Glomerular visceral epithelial cell (primary cell): ENCODE results near the gene PIAS1.
"Not testable (repeated sequence)": the region's sequence is repeated elsewhere in the genome, so short reads cannot be mapped to it uniquely, and the experiment has no call there.

ENCODE experiments used
- DNase-seq: peaks from one replicate; pipeline ENCODE4 v3.0.0-alpha.2; 2016; ENCODE audit errors: extremely low spot score

Gene PIAS1

DNA sequence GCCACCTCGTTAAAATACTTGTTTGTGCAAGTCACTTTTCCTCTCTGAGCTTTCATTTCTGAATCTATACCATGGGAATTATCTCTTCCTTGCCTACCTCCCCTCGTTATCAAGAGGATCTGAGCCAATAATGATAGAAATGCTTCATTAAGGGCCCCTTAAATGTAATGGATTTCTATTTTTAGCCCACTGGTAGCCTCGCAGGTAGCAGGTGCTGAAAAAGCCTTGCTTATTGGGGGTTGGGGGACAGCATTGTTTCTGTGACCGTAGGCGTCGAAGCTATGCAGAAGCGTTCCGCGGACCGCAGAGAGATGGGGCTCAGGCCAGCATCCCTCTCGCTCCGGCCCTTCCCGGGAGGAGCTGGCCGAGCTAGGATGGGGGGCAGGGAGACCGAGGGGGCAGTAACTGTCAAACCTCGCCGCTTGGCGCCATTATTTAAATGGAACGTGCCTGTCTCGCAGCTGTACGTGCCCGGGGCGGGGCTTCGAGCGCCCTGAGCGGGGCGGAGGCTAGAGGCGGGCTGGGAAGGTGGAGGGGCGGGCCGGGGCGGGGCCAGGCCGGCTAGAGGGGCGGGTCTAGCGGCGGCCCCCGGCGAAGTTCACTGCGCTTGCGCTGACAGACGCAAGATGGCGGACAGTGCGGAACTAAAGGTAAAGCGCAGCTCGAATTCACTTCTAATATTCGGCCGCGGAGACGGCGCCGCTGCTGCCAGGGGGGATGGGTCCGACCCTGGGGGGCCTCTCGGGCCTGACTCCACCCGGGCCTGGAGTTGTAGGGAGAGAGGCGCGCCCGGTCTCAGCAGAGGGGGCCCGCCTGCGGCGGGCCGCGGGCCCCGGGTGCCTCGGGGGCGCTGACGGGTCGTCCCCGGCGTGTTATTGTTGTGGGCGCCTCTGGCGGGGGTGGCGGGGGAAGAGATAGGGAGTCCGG is at the start of gene PIAS1:
TSS of gene PIAS1 (plus strand) at position 615 of the 927 bp plus-strand sequence. CDS start at position 627, 12 bp downstream.
- peak; percentile 95 for DNase-seq

DNA sequence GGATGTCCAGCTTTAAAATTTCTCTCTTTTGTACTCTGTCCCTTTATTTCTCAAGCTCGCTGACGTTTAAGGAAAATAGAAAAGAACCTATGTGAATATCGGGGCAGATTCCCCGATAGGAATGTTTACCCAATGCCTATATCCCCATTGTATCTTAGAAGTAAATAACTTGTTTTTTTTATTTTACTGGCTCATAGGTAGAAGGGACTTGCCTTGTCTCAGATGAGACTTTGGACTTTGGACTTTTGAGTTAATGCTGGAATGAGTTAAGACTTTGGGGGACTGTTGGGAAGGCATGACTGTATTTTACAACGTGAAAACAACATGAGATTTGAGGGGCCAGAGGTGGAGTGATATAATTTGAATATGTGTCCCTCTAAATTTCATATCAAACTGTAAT is 46.5 kb upstream of the PIAS1 start:
- not testable (repeated sequence) for DNase-seq

DNA sequence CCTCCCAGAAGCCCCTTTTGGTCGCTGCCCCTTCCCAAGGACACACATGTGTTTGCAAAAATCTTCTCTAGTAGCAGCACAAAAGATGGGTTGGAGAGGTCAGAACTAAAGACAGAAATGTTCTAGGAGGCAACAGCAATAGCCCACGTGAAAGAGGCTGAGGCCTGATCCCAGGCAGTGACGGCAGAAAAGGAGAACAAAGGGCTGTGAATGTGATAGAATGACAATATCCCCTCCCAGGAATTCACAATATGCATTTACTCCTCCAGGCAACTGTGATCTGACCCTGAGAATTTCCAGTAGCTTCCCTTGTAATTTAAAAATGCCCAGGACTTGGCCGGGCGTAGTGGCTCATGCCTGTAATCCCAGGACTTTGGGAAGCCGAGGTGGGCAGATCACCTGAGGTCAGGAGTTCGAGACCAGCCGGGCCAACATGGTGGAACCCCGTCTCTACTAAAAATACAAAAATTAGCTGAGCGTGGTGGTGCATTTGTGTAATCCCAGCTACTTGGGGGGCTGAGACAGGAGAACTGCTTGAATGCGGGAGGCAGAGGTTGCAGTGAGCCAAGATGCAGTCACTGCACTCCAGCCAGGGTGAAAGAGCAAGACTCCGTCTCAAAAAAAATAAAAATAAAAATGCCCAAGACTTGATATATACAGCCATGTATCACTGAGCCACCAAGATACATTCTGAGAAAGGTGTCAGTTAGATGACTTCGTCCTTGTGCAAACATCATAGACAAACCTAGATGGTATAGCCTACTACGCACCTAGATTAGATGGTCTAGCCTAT is 43.6 kb upstream of the PIAS1 start:
- no peak for DNase-seq

DNA sequence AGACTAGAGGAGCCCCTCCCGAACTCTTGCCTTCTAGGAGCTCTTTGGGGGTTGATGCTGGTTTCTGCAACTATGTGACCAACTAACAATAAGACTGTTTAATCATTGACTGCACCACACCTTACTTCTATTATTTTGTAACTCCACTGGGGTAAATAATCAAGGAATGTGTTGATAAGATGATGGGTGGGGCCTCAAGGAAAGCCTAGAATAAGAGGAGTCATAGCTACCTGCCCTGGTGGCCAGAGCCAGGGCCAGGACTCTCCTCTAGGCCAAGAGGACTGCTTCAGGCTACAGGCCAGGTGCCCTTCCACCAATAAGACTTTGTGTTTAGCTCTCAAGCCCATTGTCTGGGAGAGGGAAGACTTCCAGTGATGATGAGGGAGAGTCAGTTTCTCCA is 41.2 kb upstream of the PIAS1 start:
- no peak for DNase-seq

DNA sequence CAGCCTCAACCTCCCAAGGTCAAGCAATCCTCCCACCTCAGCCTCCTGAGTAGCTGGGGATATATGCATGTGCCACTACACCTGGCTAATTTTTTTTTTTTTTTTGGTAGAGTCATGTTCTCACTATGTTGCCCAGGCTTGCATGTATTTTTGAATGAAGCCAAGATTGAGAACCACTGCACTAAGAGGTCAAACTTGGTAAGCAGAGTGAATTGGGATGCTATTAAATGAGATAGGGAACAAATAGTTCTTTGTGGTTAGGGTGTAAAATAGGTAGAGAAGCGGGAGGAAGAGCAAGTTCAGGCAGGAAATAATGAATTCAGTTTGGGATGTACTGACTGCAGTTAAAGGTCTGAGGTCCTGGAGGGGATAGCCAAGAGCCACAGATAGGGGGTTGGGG is 39.9 kb upstream of the PIAS1 start:
- DNase-seq: no peak

DNA sequence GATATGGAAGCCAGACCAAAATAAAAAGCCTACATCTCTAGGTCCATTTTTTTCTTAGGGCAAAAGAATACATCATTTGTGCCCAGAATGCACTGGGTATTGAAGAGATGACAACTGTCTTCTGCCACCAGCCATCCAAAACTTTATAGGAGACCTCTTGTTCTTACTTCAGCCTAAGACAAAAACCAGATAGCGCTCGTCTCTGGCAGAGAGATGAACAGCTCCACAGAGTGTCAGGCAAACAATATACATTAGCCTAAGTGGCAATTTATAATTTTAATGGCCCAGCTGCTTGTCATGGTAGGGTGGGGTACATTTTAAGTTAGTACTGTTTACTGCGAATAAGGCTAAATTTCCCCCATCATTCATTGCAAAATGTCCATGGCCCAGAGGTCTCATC is 38.9 kb upstream of the PIAS1 start:
- no peak for DNase-seq

DNA sequence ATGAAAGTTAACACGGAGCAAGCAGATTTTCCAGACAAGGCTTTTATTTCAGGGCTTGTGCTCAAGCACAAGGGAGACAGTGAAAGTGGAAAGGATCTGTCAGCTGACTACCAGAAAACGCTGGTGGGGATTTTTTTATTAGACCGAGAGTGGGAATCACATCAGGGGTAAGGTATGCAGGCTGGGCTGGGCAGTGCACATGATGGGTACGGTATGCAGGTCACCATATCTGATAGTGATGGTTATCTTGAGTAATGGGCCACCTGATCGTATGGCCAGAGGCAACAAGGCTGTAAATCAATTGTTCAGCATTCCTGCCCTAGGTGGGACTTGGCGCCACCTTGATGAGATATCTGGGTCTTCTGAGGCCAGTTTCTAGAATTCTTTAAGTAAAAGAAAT is 36.9 kb upstream of the PIAS1 start:
- DNase-seq: no peak

DNA sequence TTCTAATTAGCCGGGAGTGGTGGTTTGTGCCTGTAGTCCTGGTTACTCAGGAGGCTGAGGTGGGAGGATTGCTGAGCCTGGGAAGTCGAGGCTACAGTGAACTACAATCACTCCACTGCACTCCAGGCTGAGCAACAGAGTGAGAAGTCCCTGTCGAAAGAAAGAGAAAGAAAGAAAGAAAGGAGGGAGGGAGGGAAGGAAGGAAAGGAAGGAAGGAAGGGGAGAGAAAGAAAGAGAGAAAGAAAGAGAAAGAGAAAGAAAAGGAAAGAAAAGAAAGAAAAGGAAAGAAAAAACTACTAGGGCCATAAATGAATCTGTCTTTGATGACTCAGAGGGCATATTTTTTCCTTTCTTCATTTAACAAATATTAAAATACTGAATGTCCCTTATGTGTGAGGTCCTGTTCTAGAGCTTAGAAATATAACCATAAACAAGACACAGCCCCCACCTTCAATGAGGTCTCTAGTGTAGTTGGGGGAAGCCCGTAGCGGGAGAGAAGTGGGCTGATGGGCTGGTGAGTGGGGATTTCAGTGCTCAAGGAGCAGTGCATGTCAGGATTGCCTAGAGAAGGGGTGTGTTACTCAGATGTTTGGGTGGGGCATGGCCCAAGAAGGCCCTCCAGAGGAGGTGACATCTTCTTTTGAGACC is 35.2 kb upstream of the PIAS1 start:
- DNase-seq: no peak

DNA sequence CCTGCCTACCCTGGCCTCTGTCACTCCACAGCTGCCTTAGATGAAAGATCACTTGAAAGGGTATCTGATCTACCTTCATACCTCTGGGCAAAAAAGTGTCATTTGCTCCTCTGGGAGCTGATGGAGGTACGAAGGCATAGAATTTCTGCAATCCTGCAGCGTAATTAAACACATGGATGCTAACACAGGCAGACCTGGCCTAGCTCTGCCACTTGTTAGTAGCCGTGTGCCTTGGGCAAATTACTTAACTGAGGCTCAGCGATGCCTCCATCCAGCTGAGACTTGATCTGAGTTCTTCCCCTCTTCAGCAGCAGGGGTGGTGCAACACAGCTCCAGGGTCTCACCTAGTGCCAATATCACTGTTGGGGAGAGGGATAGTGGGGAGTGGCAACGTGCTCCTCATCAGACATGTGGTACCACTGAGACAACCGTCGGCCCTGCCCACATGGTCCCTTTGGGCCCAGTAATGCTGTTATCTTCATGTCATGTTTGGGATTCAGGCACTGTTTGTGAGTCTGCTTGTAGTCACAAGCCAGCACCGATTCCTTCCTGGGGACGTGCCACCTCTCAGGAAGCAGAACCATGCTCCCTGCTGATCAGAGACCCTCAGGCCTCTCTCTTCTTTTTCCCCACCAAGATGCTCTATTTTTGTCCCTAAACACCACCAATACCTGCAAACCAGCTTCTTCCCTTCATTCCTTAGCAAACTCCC is 34.1 kb upstream of the PIAS1 start:
- no peak for DNase-seq

DNA sequence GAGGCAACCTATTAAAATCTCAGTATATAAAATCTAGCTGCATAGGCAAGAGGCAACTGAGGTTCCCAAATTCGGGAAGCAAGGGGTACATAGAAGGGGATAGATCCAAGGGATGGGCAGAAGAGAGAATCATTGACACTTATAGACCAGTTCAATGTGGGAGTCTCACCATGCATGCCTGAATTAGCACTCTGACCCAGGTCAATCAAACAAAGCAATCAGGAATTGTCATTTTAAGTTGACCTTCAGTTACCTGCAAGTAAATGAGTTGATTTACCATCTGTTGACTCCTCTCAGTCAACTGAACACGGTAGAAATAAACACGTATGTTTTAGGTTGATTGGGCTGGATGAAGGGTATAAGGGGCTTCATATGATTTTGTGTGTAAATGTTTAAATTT is 33.4 kb upstream of the PIAS1 start:
- DNase-seq: no peak

DNA sequence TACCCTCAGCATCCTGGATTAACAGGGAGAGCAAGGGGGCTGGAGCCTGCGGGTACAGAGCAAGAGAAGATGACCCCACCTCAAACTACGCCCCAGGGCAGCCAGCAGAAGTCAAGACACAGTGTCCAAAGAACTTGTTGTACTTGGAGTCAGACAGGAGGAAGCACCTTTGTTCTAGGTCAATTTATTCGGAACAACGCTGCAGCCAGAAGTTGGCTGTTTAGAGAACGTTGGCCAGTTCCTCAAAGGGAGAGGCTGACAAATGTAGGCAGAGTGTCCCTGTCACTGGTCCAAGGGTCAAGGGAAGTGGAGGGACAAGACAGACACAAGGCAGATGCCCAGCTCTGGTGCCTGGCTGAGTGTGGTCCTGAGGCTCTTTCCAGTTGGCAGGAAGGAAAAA is 32.1 kb upstream of the PIAS1 start:
- DNase-seq: no peak

DNA sequence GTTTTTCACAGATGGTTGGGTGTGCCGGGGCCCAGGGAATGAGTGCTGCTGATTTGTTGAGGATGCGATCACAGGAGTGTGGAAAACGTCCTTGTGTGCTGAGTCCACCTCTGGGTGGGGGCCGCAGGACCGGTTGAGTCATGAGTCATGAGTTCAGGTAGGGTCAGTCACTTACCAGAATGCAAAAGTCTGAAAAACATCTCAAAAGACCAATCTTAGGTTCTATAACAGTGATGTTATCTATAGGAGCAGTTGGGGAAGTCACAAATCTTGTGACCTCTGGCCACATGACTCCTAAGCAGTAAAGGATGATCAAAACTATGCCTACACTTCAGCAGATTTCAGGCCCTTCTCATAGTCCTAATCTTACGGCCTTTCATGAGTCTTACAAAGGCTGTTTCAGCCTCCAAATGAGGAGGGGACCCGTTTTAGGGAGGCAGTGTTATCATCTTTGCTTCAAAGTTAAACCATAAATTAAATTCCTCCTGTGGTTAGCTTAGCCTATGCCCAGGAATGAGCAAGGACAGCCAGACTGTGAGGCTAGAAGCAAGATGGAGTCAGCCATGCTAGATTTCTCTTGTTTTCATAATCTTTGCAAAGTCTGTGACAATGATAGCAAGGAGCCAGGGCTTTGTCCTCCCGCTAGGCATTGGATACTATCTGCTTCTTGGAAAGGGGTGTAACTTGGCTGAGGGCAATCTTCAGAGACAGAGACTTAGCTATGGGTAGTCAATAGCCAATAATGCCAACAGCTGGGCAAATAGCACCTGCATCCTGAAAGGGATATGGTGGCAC is 30.6 kb upstream of the PIAS1 start:
- DNase-seq: no peak

DNA sequence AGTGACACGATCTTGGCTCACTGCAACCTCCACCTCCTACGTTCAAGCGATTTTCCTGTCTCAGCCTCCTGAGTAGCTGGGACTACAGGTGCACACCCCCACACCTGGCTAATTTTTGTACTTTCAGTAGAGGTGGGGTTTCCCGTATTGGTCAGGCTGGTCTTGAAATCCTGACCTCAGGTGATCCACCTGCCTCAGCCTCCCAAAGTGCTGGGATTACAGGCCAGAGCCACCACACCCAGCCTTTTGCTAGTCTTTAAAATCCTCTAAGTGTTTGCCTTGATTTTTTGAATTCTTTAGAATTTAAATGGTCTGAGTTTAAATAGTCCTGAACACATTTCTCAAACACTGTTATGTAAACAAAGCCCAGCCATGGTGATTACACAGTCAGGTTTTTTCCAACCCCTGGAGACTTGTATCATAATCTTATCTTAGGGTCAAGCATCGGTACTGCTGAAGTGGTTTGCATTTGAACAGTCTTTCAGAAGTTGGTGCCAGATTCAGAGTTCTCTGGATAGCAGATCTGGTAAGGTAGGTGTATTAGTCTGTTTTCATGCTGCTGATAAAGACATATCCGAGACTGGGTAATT is 28.2 kb upstream of the PIAS1 start:
- DNase-seq: no peak

DNA sequence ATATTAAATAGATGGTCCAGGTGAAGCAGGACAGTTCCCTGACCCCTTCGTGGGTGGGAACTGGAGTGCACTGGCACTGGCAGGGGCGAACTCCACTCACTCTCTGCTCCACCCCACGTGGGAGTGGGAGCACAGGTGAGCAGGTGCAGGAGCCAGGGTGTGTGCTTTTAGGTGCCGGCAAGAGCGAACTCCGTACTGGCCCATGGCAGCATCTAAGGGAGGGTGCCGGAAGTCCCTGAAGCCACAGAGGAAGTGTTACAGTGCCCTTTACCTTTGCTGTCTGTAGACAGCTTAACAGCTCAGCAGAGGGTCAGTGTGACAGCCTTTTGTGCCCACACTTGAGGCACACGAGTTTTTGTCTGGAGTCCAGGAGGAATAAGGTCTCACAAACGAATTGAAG is 26.7 kb upstream of the PIAS1 start:
- no peak for DNase-seq

DNA sequence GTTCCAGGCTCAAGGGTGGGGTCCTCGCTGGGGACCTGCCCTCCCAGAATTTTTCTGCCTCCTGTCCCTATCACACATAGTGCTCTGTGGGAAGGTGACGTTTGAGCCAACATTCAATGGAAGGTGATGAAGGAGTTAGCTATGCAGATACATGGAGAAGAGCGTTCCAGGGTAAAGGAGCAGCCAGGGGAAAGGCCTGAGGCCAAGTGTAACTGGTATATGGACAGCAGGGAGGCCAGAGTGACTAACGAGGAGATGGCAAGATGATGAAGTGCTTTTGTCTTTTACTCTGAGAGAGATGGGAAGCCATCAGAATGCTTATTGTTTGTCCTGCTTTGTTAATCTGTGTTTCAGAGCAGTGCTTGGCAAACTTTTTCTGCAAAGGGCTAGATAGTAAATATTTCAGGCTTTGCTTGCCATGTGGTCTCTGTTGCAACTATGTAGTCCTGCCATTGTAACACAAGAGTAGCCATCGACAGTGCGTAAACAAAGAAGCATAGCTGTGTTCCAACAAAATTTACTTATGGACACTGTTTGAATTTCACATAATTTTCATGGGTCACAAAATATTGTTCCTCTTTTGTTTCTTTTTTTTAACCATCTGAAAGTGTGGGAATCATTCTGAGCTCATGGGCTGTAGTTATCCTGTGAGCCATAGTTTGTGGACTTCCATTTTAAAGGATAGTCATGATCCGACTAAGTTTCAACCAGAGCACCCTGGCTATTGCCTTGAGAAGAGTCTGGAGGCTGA is 25.8 kb upstream of the PIAS1 start:
- no peak for DNase-seq

DNA sequence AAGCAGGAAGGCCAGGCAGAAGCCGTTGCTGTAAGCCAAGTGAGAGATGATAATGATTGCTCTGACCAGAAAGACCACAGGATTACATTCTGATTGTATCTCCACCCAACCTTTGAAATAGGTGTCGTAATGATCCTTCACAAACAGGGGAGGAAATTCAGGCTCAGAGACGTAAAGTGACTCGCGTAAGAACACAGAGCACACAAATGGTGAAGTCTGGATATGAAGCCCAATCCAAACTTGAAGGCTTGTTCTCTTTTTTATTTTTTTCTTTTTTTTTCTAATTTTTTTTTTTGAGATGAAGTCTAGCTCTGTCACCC is 25.3 kb upstream of the PIAS1 start:
- DNase-seq: no peak

DNA sequence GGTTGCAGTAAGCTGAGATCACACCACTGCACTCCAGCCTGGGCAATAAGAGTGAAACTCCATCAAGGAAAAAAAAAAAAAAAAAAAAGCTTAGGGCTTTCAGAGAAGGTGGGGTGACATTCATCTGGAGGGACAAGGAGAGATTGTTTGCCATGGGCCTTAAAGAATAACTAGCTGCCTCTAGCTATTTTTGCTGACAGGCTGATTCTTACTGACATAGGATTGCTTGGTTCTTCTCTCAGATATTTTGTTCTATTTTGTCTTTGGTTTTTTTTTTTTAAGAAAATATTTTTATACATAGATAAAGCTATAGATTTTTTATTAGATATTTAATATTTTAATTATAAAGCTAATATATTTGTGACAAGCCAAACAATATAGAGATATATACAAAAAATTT is 24.2 kb upstream of the PIAS1 start:
- no peak for DNase-seq

DNA sequence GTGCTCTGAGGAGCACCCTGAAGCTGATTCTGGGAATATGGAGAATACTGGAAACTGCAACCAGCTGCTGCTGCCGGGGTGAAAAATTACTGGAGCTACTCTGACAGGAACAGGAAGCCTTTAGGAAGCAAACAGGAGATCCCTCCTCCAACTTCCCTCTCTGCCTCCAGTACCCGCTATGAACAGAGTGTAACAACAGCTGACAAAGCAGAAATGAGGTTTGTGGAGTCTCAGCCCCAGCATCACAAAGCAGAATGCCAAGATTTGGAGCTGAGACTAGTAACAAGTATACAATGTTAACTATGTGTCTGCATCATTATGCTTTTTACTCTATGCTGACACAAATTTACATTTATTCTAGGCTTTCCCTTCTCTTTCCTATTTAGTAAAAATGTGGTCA is 22.7 kb upstream of the PIAS1 start:
- no peak for DNase-seq

DNA sequence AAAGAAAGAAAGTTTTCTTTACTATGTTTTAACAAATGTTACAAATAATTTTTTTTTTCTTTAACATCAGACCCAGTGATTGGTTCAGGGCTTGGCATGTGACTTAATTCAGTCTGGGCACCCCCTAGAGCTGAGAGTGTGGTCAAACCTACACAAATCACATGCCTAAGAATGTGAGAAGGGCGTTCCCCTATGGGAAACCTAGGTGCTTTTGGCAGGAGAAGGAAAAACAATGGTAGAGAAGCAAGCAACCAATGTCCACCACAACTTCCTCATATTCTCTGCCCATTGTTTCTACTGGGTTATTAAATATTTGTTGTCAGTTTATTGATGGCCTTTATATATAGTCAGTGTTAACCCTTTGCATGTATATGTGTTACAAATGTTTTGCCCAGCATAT is 21.4 kb upstream of the PIAS1 start:
- peak; percentile 13 for DNase-seq

DNA sequence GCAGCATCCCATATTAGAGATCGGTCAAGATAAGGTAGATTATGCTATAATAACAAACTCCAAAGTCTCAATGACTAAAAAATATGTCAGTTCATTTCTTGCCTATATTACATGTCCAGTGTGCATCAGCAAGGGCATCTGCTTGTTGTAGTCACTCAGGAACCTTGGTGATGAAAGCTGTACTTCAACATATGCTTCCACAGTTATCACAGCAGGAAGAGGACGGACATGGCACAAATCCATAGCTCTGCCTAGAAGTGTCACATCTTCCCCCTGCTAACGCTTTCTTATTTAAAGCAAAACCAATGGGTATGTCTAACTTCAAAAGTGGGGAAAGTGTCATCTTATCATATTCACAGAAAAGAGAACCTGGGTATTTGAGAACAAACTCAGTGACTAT is 20.0 kb upstream of the PIAS1 start:
- no peak for DNase-seq
